Prostate gland (tissue), 2 donors: ENCODE measurements around the gene CCDC200. TPM values are rescaled to one million over a fixed set of nuclear protein-coding genes. Genes with fewer than 3 reads are reported as not detected.

ENCODE experiments used
- DNase-seq: peaks from one replicate; pipeline ENCODE4 v3.0.0-alpha.2; 2019; ENCODE audit warnings: low spot score
- H3K27ac ChIP-seq, 2 donors: fragments of 200-600 bp; sonication (generic); 2 replicates each; pipeline ENCODE4 v1.5.1; 2017 to 2019
- H3K27me3 ChIP-seq: fragments of 200-600 bp; sonication (generic); replicated peaks from 2 replicates; pipeline ENCODE4 v1.5.1; 2019; ENCODE audit not compliant: insufficient read depth
- H3K36me3 ChIP-seq, 2 donors: fragments of 200-600 bp; sonication (generic); 1 replicate in 1 of 2; 2 replicates in 1 of 2; pipeline versions ENCODE4 v1.5.1 to v1.8.1; 2017 to 2019
- H3K4me1 ChIP-seq: fragments of 200-600 bp; sonication (generic); replicated peaks from 2 replicates; pipeline ENCODE4 v1.5.1; 2019
- H3K4me3 ChIP-seq, 2 donors: fragments of 200-600 bp; sonication (generic); 2 replicates each; pipeline ENCODE4 v1.5.1; 2017 to 2019
- H3K9me3 ChIP-seq: fragments of 200-600 bp; sonication (generic); 2 replicates; pipeline ENCODE4 v1.5.1; 2017
- CTCF ChIP-seq, 4 experiments: fragments of 200-600 bp in 2 of 4; fragments of 450-650 bp in 2 of 4; sonication (generic) in 2 of 4; IDR thresholded peaks; 1 replicate in 3 of 4; 2 replicates in 1 of 4; pipeline ENCODE4 v1.5.1; 2016 to 2019; ENCODE audit warnings: antibody characterized with exemption in 4 of 4, mild to moderate bottlenecking in 2 of 4, moderate library complexity in 2 of 4
- POLR2A ChIP-seq: fragments of 450-650 bp; IDR thresholded peaks from one replicate; pipeline ENCODE4 v1.6.1; 2016; ENCODE audit warnings: antibody characterized with exemption, mild to moderate bottlenecking
- POLR2AphosphoS5 ChIP-seq: sonication (generic); formaldehyde crosslinking; IDR thresholded peaks from one replicate; pipeline ENCODE4 v1.6.1; 2017; ENCODE audit warnings: antibody characterized with exemption
- WGBS: methylation state at CpG from one replicate; pipeline ENCODE4 v1.1.5; 2018; 5-methylcytosine and 5-hydroxymethylcytosine counted together
- intact Hi-C: fragments of 100-400 bp; cut with DNase I; formaldehyde crosslinking; loops from one replicate; pipeline ENCODE4 v1.14.2; 2022
- total RNA-seq, 2 donors: library from RNA; depleted of rRNA; stranded (reverse); fragments of >200 nt; gene quantifications; one replicate each; pipeline ENCODE4 v1.1.0, GENCODE V29; 2016

The CCDC200 gene
- total RNA-seq, 2 donors from 2014 or later, result 2.7 TPM; not detected in 1

- no peak for DNase-seq
- 58% methylated on average over 2 of the region's 2 CpGs for WGBS
- Histone ChIP-seq H3K27me3 (no peaks in the 10 kb centered on the region), H3K4me3 (no peak overlapping the region), H3K4me1 (no peaks in the 10 kb centered on the region), H3K36me3 (peaks cover 0 to 5% of the 10 kb centered on the region in 2 donors), H3K27ac (no peak overlapping the region), H3K9me3 (no peaks in the 10 kb centered on the region)
- intact Hi-C loops, result loop anchor here (10.0 kb wide), 1 partner anchor 266 kb away; the partner anchor contains the start of gene DHX8
- TF ChIP-seq CTCF (IDR thresholded peaks at IDR 0.05), result no peak
- TF ChIP-seq POLR2AphosphoS5, result no peak
- no peak for TF ChIP-seq POLR2A
Observed at GRCh38 chr17:43219001-43219400, 9.4 kb downstream of the CCDC200 start.

- WGBS, result 96% methylated on average over 2 of the region's 2 CpGs
- Histone ChIP-seq H3K27me3 (no peaks in the 10 kb centered on the region), H3K9me3 (no peaks in the 10 kb centered on the region), H3K4me1 (peaks cover 4% of the 10 kb centered on the region), H3K27ac (no peak overlapping the region), H3K4me3 (no peak overlapping the region), H3K36me3 (peaks cover 0 to 5% of the 10 kb centered on the region in 2 donors)
- intact Hi-C loops, result loop anchor here (10.0 kb wide), 1 partner anchor 267 kb away; the partner anchor contains the start of gene DHX8
- no peak for DNase-seq
- no peak for TF ChIP-seq CTCF (IDR thresholded peaks at IDR 0.05)
- no peak for TF ChIP-seq POLR2AphosphoS5
- TF ChIP-seq POLR2A, result no peak
Observed at GRCh38 chr17:43217614-43218087, 10.8 kb downstream of the CCDC200 start.

GRCh38 chr17:43216762-43217613 lies 11.4 kb downstream of the CCDC200 start:
- Histone ChIP-seq H3K9me3 (no peaks in the 10 kb centered on the region), H3K27me3 (no peaks in the 10 kb centered on the region), H3K4me1 (peaks cover 5% of the 10 kb centered on the region), H3K27ac (no peak overlapping the region), H3K36me3 (peaks cover 0 to 5% of the 10 kb centered on the region in 2 donors), H3K4me3 (no peak overlapping the region)
- no peak for TF ChIP-seq POLR2AphosphoS5
- TF ChIP-seq CTCF (IDR thresholded peaks at IDR 0.05), result no peak
- TF ChIP-seq POLR2A, result no peak
- DNase-seq, result no peak
- intact Hi-C loops, result loop anchor here (10.0 kb wide), 1 partner anchor 268 kb away; the partner anchor contains the start of gene DHX8
- 86% methylated on average over 4 of the region's 4 CpGs for WGBS

- no peak for DNase-seq
- H3K4me3 ChIP-seq, result no peak overlapping the region
- intact Hi-C loops, result loop anchor here (10.0 kb wide), 1 partner anchor 268 kb away; the partner anchor contains the start of gene DHX8
Observed at GRCh38 chr17:43216369-43216761, 12.1 kb downstream of the CCDC200 start.

GRCh38 chr17:43215341-43215740 lies 13.1 kb downstream of the CCDC200 start:
- intact Hi-C loops, result loop anchor here (10.0 kb wide), 1 partner anchor 269 kb away; the partner anchor contains the start of gene DHX8
- Histone ChIP-seq H3K36me3 (peaks cover 0 to 5% of the 10 kb centered on the region in 2 donors), H3K9me3 (no peaks in the 10 kb centered on the region), H3K4me1 (peaks cover 5% of the 10 kb centered on the region), H3K27me3 (no peaks in the 10 kb centered on the region), H3K4me3 (no peak overlapping the region), H3K27ac (no peak overlapping the region)
- WGBS, result 95% methylated on average over 3 of the region's 3 CpGs
- no peak for DNase-seq
- TF ChIP-seq POLR2A, result no peak
- TF ChIP-seq POLR2AphosphoS5, result no peak
- TF ChIP-seq CTCF (IDR thresholded peaks at IDR 0.05), result no peak

More at GRCh38 chr17:43216369-43216761, 12.1 kb downstream of the CCDC200 start:
- Histone ChIP-seq H3K4me1 (peaks cover 5% of the 10 kb centered on the region), H3K9me3 (no peaks in the 10 kb centered on the region), H3K36me3 (peaks cover 0 to 5% of the 10 kb centered on the region in 2 donors), H3K27ac (no peak overlapping the region), H3K27me3 (no peaks in the 10 kb centered on the region)
- no peak for TF ChIP-seq POLR2A
- TF ChIP-seq POLR2AphosphoS5, result no peak
- WGBS, result 93% methylated on average over 4 of the region's 4 CpGs
